HG02973 (cell line): ENCODE data around the gene PRKCQ.
"Not testable (repeated sequence)": the region's sequence is repeated elsewhere in the genome, so short reads cannot be mapped to it uniquely, and the experiment has no call there.

Experiments used
- ATAC-seq: cut with Tn5 transposase; IDR thresholded peaks from one replicate; pipeline ENCODE4 v1.9.1; 2021; ENCODE audit warnings: moderate library complexity; ENCODE audit not compliant: unreplicated experiment

The PRKCQ gene

GRCh38 chr10:6395606-6396005 lies 184.5 kb downstream of the PRKCQ start:
- ATAC-seq = no peak

- ATAC-seq = no peak
Measured at GRCh38 chr10:6394084-6394483, 186.0 kb downstream of the PRKCQ start.

- no peak for ATAC-seq
Measured at GRCh38 chr10:6393168-6393567, 186.9 kb downstream of the PRKCQ start.

GRCh38 chr10:6390213-6390845 lies 189.7 kb downstream of the PRKCQ start:
- ATAC-seq = no peak

- no peak for ATAC-seq
Measured at GRCh38 chr10:6388261-6388893, 191.7 kb downstream of the PRKCQ start.

GRCh38 chr10:6386960-6387359 lies 193.1 kb downstream of the PRKCQ start:
- ATAC-seq = no peak

GRCh38 chr10:6386346-6386745 lies 193.7 kb downstream of the PRKCQ start:
- ATAC-seq = no peak

GRCh38 chr10:6385665-6386064 lies 194.4 kb downstream of the PRKCQ start:
- ATAC-seq = no peak

GRCh38 chr10:6384847-6385246 lies 195.2 kb downstream of the PRKCQ start:
- no peak for ATAC-seq

GRCh38 chr10:6384031-6384430 lies 196.0 kb downstream of the PRKCQ start:
- no peak for ATAC-seq

- ATAC-seq = no peak
Measured at GRCh38 chr10:6383096-6383812, 196.8 kb downstream of the PRKCQ start.

- ATAC-seq = peak; percentile 66
Measured at GRCh38 chr10:6382081-6382480, 198.0 kb downstream of the PRKCQ start.

- not testable (repeated sequence) for ATAC-seq
Measured at GRCh38 chr10:6380478-6380877, 199.6 kb downstream of the PRKCQ start.

GRCh38 chr10:6379015-6379776 lies 200.9 kb downstream of the PRKCQ start:
- no peak for ATAC-seq
